Measurements from ENCODE around the gene ATXN10. TPM values are rescaled to one million over a fixed set of nuclear protein-coding genes. Genes with fewer than 3 reads are reported as not detected.

The ATXN10 gene
- total and polyA plus RNA-seq, 10 of the 15 experiments (the other 5 are each of a cell fraction or from before 2014, with no cell fraction given): 29.2 to 249 (median 146) TPM

DNA sequence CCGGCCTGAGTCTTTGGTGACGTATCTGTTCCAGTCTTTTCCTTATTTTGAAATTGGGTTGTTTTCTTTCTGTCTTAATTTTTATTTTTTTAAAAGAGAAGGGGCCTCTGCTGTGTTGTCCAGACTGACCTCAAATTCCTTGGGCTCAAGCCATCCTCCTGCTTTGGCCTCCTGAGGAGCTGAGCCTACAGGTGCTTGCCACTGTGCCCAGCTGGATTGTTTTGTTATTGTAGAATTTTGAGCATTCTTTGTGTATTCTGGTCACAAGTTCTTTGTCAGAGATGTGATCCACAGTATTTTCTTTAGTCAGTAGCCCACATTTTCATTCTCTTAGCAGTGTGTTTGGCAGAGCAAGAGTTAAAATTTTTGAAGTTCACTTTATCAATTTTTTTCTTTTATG is 100.1 kb downstream of the ATXN10 start (continued):
- TF ChIP-seq ZNF207 (IDR thresholded peaks at IDR 0.05; ENCODE audit: borderline replicate concordance) (no peak), SMAD1 (IDR thresholded peaks at IDR 0.05; ENCODE audit: low read depth, partially characterized antibody) (no peak), YY1 (IDR thresholded peaks at IDR 0.05; ENCODE audit: low read depth, low read length) (no peak)

DNA sequence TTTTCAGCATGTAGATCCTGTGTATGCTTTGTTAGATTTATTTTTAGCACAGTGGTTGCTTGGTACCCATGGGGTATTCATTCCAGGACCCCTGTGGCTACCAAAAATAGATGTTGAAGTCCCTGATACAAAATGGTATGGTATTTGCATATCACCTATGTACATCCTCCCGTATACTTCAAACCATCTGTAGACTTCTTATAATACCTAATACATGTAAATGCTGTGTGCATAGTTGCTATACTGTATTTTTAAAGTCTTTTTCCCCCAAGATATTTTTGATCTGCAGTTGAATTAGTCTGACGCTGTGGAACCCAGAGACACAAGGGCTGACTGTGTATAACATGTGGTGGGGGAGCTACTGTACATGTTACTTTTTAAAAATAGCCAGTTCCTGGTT is 101.1 kb downstream of the ATXN10 start:
- BruUV-seq (replicated peaks): no TSS peak
- no peaks in the 10 kb centered on the region; the same call in 1 of the 3 replicates for H3K9me3 ChIP-seq (replicated peaks; ENCODE audit: control insufficient read depth, insufficient read depth, low read length)
- peaks cover 44% of the 10 kb centered on the region for H3K79me2 ChIP-seq (ENCODE audit: control insufficient read depth, insufficient read depth, low read length)
- in situ Hi-C loops (cut with MboI): no loop called here
- DNase-seq (ENCODE audit: low read depth, low spot score): peak; percentile 45
- no peak overlapping the region; the same call in 1 of the 2 replicates for H2AFZ ChIP-seq (ENCODE audit: control insufficient read depth, low read depth, low read length)
- ChIA-PET CTCF (no interaction called here), RAD21 (ENCODE audit: unreplicated experiment) (no interaction called here), SMC1A (ENCODE audit: uncharacterized antibody, unreplicated experiment) (no interaction called here), POLR2A (no interaction called here)
- peaks cover 78% of the 10 kb centered on the region for H3K4me1 ChIP-seq (ENCODE audit: control insufficient read depth, insufficient read depth, low read length)
- H4K20me1 ChIP-seq (ENCODE audit: control insufficient read depth, insufficient read depth): no peaks in the 10 kb centered on the region
- H3K4me3 ChIP-seq: peak overlapping the region; percentile 14; the same call in 1 of the 2 replicates
- peak overlapping the region; percentile 56 for H3K4me2 ChIP-seq (ENCODE audit: control insufficient read depth, insufficient read depth)
- peak; percentile 39 for ATAC-seq
- 3% methylated on average over 2 of the region's 2 CpGs for WGBS (ENCODE audit: insufficient coverage, insufficient replicate concordance, low lambda C conversion rate, missing lambda C conversion rate)
- FAIRE-seq: no peak
- H3K9ac ChIP-seq (ENCODE audit: control insufficient read depth, insufficient read depth, low read length): no peak overlapping the region; the same call in 1 of the 2 replicates
- H3K27me3 ChIP-seq (replicated peaks in 1 of 2; ENCODE audit: control insufficient read depth in 2 of 2, insufficient read depth in 2 of 2, low read length in 1 of 2): no peaks in the 10 kb centered on the region
- peak overlapping the region; percentile 100 for H3K27ac ChIP-seq (ENCODE audit: control insufficient read depth, insufficient read depth)
- intact Hi-C loops (cut with micrococcal nuclease; ENCODE audit: unreplicated experiment): no loop called here
- H3K36me3 ChIP-seq (ENCODE audit: control insufficient read depth in 2 of 2, insufficient read depth in 2 of 2, low read length in 1 of 2): peaks cover 4 to 9% of the 10 kb centered on the region in 2 experiments
- TF ChIP-seq SMC3 (IDR thresholded peaks at IDR 0.05; ENCODE audit: borderline replicate concordance, low read length) (no peak), CEBPB (IDR thresholded peaks at IDR 0.05; ENCODE audit: borderline replicate concordance in 1 of 2, low read depth in 2 of 2, low read length in 2 of 2) (peak in 1 of 2 experiments; percentile 86; a peak in 2 of 4 replicates), JUNB (IDR thresholded peaks at IDR 0.05) (peak; percentile 84), MTA2 (IDR thresholded peaks at IDR 0.05; ENCODE audit: low read depth) (peak; percentile 37; the same call in 1 of the 2 replicates)
- TF ChIP-seq, protein P1, sequence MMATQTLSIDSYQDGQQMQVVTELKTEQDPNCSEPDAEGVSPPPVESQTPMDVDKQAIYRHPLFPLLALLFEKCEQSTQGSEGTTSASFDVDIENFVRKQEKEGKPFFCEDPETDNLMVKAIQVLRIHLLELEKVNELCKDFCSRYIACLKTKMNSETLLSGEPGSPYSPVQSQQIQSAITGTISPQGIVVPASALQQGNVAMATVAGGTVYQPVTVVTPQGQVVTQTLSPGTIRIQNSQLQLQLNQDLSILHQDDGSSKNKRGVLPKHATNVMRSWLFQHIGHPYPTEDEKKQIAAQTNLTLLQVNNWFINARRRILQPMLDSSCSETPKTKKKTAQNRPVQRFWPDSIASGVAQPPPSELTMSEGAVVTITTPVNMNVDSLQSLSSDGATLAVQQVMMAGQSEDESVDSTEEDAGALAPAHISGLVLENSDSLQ (IDR thresholded peaks at IDR 0.05): no peak
- TF ChIP-seq, protein P2, sequence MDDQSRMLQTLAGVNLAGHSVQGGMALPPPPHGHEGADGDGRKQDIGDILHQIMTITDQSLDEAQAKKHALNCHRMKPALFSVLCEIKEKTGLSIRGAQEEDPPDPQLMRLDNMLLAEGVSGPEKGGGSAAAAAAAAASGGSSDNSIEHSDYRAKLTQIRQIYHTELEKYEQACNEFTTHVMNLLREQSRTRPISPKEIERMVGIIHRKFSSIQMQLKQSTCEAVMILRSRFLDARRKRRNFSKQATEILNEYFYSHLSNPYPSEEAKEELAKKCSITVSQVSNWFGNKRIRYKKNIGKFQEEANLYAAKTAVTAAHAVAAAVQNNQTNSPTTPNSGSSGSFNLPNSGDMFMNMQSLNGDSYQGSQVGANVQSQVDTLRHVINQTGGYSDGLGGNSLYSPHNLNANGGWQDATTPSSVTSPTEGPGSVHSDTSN (IDR thresholded peaks at IDR 0.05; ENCODE audit: insufficient replicate concordance, low read depth, low read length): no peak
- TF ChIP-seq, protein P3, sequence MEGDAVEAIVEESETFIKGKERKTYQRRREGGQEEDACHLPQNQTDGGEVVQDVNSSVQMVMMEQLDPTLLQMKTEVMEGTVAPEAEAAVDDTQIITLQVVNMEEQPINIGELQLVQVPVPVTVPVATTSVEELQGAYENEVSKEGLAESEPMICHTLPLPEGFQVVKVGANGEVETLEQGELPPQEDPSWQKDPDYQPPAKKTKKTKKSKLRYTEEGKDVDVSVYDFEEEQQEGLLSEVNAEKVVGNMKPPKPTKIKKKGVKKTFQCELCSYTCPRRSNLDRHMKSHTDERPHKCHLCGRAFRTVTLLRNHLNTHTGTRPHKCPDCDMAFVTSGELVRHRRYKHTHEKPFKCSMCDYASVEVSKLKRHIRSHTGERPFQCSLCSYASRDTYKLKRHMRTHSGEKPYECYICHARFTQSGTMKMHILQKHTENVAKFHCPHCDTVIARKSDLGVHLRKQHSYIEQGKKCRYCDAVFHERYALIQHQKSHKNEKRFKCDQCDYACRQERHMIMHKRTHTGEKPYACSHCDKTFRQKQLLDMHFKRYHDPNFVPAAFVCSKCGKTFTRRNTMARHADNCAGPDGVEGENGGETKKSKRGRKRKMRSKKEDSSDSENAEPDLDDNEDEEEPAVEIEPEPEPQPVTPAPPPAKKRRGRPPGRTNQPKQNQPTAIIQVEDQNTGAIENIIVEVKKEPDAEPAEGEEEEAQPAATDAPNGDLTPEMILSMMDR (IDR thresholded peaks at IDR 0.05 in 2 of 3, conservative IDR thresholded peaks at IDR 0.05 in 1 of 3; ENCODE audit: control insufficient read depth in 2 of 3, extremely low read depth in 1 of 3, insufficient read depth in 1 of 3, low read depth in 3 of 3, low read length in 3 of 3): no peak
- TF ChIP-seq, protein P4, sequence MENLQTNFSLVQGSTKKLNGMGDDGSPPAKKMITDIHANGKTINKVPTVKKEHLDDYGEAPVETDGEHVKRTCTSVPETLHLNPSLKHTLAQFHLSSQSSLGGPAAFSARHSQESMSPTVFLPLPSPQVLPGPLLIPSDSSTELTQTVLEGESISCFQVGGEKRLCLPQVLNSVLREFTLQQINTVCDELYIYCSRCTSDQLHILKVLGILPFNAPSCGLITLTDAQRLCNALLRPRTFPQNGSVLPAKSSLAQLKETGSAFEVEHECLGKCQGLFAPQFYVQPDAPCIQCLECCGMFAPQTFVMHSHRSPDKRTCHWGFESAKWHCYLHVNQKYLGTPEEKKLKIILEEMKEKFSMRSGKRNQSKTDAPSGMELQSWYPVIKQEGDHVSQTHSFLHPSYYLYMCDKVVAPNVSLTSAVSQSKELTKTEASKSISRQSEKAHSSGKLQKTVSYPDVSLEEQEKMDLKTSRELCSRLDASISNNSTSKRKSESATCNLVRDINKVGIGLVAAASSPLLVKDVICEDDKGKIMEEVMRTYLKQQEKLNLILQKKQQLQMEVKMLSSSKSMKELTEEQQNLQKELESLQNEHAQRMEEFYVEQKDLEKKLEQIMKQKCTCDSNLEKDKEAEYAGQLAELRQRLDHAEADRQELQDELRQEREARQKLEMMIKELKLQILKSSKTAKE (IDR thresholded peaks at IDR 0.05; ENCODE audit: low read depth, poor library complexity, severe bottlenecking): peak; percentile 42
- TF ChIP-seq, protein P5, sequence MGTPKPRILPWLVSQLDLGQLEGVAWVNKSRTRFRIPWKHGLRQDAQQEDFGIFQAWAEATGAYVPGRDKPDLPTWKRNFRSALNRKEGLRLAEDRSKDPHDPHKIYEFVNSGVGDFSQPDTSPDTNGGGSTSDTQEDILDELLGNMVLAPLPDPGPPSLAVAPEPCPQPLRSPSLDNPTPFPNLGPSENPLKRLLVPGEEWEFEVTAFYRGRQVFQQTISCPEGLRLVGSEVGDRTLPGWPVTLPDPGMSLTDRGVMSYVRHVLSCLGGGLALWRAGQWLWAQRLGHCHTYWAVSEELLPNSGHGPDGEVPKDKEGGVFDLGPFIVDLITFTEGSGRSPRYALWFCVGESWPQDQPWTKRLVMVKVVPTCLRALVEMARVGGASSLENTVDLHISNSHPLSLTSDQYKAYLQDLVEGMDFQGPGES (IDR thresholded peaks at IDR 0.05): no peak

Data from GM12878 (cell line).